Brain microvascular endothelial cell (primary cell): ENCODE measurements around the gene PRKACB.

ENCODE experiments used
- DNase-seq: peaks from one replicate; pipeline ENCODE4 v3.0.0-alpha.2; 2020
- H3K27ac ChIP-seq: fragments of 250-450 bp; sonication (Bioruptor Pico); 2 replicates; pipeline ENCODE4 v1.5.1; 2020; ENCODE audit warnings: mild to moderate bottlenecking, moderate library complexity
- H3K27me3 ChIP-seq: fragments of 250-450 bp; sonication (Bioruptor Pico); replicated peaks from 2 replicates; pipeline ENCODE4 v1.5.1; 2020; ENCODE audit warnings: mild to moderate bottlenecking
- H3K36me3 ChIP-seq: fragments of 250-450 bp; sonication (Bioruptor Pico); replicated peaks from 2 replicates; pipeline ENCODE4 v1.5.1; 2020; ENCODE audit warnings: mild to moderate bottlenecking
- H3K4me3 ChIP-seq: 2 replicates; pipeline ENCODE4 v1.5.1; 2011; ENCODE audit warnings: low read depth, mild to moderate bottlenecking, control low read depth, low read length, moderate library complexity
- in situ Hi-C: cut with HindIII; loops from 2 replicates; pipeline ENCODE4 v1.10.0; 2017; ENCODE audit warnings: low sequenced_read_pairs, low pct_ligation_motif_present
- TF ChIP-seq, protein P1 (sequence below): IDR thresholded peaks from 2 replicates; pipeline ENCODE4 v1.5.1; 2011; ENCODE audit warnings: low read depth, mild to moderate bottlenecking, moderate library complexity, low read length, control low read depth, inconsistent platforms; ENCODE audit errors: missing control alignments

PRKACB gene

GRCh38 chr1:84122780-84123382, 21.2 kb upstream of the PRKACB start:
- Histone ChIP-seq H3K27ac (no peak overlapping the region), H3K4me3 (no peak overlapping the region), H3K27me3 (no peaks in the 10 kb centered on the region), H3K36me3 (no peaks in the 10 kb centered on the region)
- in situ Hi-C loops, result no loop called here
- TF ChIP-seq, protein P1, sequence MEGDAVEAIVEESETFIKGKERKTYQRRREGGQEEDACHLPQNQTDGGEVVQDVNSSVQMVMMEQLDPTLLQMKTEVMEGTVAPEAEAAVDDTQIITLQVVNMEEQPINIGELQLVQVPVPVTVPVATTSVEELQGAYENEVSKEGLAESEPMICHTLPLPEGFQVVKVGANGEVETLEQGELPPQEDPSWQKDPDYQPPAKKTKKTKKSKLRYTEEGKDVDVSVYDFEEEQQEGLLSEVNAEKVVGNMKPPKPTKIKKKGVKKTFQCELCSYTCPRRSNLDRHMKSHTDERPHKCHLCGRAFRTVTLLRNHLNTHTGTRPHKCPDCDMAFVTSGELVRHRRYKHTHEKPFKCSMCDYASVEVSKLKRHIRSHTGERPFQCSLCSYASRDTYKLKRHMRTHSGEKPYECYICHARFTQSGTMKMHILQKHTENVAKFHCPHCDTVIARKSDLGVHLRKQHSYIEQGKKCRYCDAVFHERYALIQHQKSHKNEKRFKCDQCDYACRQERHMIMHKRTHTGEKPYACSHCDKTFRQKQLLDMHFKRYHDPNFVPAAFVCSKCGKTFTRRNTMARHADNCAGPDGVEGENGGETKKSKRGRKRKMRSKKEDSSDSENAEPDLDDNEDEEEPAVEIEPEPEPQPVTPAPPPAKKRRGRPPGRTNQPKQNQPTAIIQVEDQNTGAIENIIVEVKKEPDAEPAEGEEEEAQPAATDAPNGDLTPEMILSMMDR, result peak; percentile 80
- peak; percentile 74 for DNase-seq

DNA sequence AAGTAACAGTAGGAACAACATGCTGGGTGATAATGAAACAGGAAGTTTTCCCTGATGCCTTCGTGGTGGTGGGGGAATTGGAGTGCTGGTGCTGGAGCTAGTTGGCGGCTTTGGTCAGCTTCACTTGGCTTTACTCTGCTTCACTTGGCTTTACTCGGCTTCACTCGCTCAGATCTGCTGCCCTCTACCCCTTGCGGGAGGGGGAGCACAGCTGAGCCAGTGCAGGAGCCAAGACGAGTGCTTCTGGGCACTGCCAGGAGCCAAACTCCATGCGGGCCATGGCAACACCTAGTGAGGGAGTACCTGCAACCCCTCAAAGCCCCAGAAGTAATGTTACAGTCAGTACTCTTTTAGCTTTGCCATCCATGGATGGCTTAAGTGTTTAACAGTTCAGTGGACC, 10.6 kb upstream of the PRKACB start:
- Histone ChIP-seq H3K4me3 (no peak overlapping the region), H3K27ac (no peak overlapping the region), H3K27me3 (no peaks in the 10 kb centered on the region), H3K36me3 (no peaks in the 10 kb centered on the region)
- in situ Hi-C loops, result loop anchor here (25.0 kb wide), 1 partner anchor 629 kb away; no protein-coding TSS in a partner anchor
- DNase-seq, result no peak
- TF ChIP-seq, protein P1, result no peak

GRCh38 chr1:84135341-84135740, 8.7 kb upstream of the PRKACB start:
- no peak for DNase-seq
- no peaks in the 10 kb centered on the region for H3K36me3 ChIP-seq
- no peaks in the 10 kb centered on the region for H3K27me3 ChIP-seq
- H3K27ac ChIP-seq, result no peak overlapping the region
- in situ Hi-C loops, result loop anchor here (25.0 kb wide), 1 partner anchor 627 kb away; no protein-coding TSS in a partner anchor
- TF ChIP-seq, protein P1, result no peak
- H3K4me3 ChIP-seq, result no peak overlapping the region

DNA sequence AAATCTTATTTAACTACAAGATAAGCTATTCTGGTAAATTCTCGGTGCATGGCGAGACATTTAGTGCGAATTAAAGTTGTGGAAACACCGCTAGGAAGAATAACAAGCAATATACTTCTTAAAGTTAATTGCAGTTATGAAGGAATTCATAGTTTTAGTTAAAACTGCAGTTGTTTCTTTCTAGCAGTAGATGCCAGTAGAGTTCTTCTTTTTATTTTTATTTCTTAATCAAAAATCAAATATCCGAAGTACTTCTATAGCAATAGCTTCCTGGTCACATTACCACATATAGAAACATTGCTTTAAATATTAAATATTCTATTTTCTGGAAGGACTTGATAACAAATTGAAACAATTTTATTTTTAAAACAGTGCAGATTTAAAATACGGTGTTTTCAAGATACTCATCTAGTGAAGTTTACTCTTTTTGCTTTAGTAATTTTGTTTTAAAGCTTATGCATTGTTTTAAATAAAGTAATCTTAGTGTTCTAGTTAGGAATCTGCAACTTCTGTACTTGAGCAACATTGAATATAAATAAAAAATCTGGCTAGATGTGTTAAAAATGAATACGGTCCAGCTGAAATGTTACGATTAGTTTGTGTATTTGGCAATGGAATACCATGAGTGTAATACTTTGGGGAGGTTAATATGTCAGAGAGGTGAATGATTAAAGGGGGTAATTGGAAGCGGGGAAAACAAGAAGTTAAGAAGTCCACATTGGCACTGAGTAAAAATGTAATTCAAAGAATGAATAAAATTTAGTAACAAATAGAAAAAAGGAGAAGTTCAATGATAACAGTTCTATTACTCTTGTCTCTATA, 2.7 kb upstream of the PRKACB start:
- no peak for DNase-seq
- Histone ChIP-seq H3K4me3 (no peak overlapping the region), H3K27me3 (no peaks in the 10 kb centered on the region), H3K36me3 (no peaks in the 10 kb centered on the region), H3K27ac (no peak overlapping the region)
- TF ChIP-seq, protein P1, result peak; percentile 44
- in situ Hi-C loops, result loop anchor here (10.0 to 25.0 kb wide), 2 partner anchors 293 to 621 kb away; no protein-coding TSS in a partner anchor

GRCh38 chr1:84145068-84145467, 997 bp downstream of the PRKACB start:
- in situ Hi-C loops, result loop anchor here (10.0 to 25.0 kb wide), 2 partner anchors 290 to 617 kb away; no protein-coding TSS in a partner anchor
- DNase-seq, result no peak
- Histone ChIP-seq H3K36me3 (no peaks in the 10 kb centered on the region), H3K4me3 (no peak overlapping the region), H3K27ac (peak overlapping the region; percentile 38), H3K27me3 (no peaks in the 10 kb centered on the region)
- TF ChIP-seq, protein P1, result no peak
